GM18520 (cell line): ENCODE data around the gene NLRP5.

Experiments used
- ATAC-seq: cut with Tn5 transposase; IDR thresholded peaks from one replicate; pipeline ENCODE4 v1.9.1; 2021; ENCODE audit not compliant: unreplicated experiment

NLRP5 gene

DNA sequence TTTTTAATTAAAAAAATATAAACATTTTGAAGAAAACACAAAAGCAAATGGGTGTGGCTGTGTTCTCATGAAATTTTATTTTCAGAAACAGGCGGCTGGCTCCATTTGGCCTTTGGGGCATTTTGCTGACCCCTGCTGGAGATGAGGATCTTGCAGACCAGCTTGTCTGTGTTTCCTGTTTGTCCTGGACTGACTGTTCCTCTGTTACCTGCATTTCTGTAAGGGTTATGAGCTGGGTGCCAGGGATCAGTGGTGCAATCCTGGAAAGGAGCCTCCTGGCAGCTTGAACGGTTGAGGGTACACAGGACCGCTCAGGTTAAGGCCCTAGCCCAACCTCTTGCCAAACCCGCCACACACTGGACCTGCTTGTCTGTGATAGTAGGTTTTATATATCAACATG, 84.6 kb downstream of the NLRP5 start:
- ATAC-seq: no peak

DNA sequence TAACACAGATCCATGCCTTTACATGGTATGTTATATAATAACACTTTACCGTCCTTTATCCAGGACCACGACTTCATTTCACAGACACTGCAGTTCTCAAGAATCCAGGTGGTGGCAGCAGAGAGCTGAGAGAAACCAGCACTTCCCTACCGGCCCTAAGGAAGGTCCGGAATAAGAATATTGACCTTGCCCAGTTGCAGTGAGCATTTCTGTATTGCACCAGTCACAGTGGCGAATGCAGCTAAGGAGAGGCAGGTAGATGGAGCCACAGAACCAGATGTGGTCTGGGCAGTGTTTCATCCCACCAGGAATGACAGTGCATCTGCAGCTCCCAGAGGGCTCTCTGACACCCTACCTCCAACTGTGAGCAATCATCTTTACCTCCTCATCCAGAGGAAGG, 89.9 kb downstream of the NLRP5 start:
- ATAC-seq: no peak

DNA sequence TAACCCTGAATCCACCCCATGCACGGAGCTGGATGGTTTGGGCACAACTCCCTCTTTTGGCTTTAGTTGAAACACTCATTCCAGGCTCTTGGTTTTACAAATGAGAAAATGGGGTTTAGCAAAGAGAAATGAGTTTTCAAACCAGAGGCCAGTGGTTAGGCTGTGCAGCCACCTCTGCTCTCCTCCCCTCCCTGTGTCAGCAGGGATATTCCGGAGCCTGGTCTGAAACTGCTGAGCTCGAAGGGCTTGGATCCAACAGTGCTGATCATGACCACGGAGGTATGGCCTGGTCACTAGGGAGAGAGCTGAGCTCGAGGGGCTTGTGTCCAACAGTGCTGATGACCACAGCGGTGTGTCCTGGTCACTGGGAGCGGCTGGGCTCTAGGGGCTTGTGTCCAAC, 93.0 kb downstream of the NLRP5 start:
- ATAC-seq: no peak

DNA sequence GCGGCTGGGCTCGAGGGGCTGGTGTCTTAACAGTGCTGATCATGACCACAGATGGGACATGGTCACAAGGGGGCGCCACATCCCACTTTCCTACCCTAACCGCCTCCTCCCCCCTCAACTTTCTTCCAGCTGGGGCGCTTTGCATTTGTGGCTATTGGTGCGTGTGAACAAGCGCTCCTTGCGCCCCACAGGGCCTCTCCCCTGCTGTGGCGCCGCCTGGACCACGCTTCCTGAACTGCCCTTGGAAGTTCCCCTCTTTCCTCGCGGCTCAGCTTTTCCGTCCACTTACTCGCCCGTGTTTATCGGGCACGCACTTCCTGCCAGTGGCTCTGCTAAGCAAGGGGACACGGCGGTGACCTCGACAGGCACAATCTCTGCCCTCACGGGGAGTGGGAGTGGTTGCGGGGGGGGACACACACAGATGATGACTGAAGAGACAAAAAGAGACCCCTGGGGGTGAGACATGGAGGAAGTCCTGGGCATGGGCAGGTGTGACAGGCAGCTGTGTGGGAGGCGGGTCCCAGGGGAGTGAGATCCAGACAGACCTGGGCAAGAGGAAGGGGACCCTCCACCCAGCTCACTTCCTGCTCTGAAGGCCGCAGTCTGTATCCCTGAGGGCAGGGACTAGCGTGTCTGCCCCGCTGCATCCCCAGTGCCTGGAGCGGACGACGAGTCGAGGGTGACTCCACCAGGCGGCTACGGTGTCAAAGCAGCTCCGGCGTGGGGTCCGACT, 94.3 kb downstream of the NLRP5 start:
- ATAC-seq: peak; percentile 51

DNA sequence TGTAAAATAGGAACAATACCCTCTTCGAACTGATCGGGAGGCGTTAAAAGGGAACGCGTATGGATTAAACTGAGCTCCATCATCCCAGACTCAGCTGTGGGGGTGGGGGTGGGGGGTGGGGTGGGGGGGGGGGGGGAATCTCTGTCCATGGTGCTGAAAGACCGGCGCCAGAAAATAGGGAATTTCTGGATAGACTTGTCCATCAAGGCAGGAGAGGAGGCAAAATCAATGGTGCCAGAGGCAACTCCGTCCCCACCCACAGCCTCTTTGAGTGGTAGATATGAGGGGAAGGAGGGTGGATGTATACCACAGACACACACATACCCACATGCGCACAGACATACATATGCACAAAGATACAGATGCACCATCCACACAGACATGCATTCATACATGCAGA, 97.1 kb downstream of the NLRP5 start:
- no peak for ATAC-seq

DNA sequence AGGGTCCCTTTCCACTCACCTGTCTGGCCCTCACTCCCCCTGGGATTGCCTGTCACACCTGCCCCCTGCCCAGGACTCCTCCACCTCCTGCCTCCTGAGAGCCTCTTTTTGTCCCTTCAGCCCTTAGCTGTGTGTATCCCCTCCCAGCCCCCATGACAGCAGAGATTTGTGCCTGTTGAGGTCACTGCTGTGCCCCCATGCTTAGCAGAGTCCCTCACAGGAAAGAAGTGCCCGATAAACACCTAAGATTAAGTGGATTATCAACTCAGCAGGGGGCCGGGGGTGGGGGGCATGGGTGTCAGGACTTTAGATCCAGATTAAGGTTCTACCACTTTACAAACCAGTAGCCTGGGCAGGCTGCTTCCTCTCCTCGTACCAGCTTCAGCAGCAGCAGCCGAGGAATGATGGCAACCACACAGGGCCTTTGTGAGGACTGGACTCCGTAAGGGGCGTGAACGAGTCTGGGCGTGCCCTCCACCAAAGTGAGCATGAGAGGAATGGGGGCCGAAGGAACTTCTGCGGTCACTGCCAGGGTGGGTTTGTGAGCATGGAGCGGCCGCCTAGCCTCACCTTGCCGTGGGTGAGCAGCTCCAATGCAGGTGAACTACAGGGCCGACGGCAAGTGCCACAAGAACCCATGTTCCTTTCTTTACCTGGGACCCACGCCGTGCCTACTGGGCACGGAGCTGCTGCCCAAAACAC, 98.4 kb downstream of the NLRP5 start:
- no peak for ATAC-seq

DNA sequence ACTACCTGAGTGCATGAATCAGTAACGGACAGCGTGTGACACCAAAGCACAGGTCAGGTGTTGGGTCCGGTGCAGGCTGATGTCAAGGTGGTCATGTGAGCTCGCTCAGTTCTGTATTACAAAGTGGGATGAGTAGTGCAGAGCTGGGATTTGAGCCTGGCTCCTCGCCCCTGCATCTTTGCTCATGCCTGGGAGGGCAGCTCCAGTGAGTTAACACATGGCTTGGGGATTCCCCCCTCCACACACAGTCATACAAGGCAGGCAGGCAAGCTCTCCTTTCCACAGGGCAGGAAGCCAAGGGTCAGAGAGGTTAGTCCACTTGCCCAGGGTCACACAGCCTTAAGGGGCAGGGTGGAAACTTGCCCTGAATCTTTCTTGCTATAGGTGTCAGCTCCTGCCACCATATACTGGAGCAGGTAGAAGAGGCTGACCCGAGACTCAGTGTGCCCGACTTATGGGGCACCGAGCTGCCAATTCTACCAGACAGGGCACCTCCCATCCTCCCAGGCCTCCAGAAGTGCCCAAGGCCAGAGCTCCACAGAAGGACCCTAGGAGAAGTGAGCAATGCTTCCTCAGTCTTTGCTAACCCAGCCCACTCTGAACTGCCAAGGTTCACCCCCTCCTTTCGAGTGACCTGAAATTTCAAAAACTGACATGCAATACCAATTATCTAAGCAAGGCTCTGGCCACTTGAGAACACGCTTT, 99.1 kb downstream of the NLRP5 start:
- ATAC-seq: no peak

DNA sequence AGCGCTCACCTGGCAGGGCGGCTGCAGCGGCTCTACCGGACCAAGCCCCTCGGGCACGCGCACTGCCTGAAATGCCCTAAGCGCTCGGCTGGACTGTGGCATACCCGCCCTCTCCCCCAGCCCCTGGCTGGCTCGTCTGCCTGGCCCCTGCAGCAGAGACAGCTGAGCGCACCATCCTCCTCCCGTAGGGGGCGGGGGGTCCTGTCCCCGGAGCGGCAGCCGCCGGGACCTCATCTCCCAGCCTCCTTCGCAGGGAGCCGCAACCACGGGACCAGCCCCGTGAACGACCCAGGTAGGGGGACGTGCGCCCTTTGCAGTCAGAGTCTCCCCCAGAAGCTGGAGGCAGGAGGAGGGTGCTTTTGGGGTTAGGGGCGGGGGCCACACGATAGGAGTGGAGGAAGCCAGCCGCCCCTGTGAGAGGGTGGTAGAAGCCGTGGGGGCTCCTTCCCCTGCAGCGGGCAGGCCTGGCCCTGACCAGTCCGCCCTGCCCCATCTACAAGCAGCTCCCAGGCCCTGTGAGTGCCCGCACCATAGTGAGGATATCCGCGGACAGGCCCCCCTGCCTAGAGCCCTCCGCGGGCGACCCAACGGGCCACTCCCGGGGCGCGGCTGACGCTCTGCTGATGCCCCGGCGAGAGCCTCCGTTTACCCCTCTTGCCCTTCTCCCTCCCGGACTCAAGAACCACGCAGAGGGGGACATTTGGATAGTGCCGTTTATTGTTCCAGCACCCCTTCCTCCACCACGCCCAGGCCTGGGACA, 100.3 kb downstream of the NLRP5 start:
- ATAC-seq: no peak

DNA sequence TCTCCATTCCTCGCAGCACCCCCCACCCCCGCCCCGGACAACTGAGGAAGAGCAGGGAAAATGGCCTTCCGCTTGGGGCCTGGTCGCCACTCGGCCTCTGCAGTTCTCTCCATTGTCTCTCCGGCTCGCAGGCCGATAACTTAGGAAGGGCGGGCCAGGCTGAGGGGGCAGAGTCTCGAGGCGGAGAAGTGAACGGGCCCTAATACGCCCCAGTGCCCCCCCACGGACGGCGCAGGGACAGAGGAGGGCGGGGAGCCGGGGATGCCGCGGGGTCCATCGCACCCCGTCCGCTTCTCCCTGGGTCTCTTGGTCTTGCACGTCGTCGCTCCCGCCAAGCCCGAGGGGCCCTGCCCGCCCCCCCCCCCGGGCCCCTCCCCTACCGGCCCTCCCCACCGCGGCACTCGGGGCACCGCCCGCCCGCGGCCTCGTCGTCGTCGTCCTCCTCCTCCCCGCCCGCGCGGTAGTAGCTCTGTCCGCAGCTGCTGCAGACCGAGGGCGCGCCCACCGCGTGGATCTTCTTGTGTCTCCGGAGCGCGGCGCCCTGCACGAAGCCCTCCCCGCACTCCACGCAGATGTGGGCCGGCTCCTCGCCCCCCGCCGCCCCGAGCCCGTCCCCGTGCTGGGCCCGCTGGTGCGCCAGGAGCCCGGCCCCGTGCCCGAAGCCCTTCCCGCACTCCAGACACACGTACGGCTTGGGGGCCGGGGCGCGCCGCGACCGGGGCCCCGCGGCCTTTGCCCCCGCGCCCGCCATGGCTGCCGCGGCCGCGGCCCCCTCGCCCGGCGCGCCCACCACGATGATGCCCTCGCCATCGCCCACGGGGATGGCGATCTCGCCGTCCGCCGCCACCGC, 101.3 kb downstream of the NLRP5 start:
- no peak for ATAC-seq

DNA sequence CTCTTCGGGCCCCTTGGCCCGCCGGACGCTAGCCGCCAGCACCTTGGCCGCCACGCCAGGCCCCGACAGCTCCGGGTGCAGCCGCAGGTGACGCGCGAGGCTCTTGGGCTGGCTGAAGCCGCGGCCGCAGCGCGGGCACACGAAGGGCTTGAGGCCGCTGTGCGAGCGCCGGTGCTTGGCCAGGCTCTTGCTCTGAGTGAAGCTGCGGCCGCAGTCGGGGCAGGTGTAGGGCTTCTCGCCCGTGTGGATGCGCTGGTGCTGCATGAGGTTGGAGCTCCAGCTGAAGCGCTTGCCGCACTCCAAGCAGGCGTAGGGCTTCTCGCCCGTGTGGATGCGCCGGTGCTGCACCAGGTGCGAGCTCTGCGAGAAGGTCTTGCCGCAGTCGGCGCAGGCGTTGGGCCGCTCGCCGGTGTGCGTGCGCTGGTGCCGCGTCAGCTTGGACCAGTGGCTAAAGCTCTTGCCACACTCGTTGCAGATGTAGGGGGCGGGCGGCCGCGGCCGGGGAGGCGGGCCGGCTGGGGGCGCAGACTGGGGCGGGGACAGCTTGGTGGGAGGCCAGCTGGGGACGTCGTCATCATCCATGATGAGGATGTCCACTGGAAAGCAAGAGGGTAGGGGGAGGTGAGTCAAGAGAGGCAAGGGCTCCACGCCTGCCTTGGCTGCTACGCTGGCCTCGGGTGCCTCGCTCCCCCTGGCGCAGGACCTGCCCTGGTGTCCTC, 102.1 kb downstream of the NLRP5 start:
- no peak for ATAC-seq

DNA sequence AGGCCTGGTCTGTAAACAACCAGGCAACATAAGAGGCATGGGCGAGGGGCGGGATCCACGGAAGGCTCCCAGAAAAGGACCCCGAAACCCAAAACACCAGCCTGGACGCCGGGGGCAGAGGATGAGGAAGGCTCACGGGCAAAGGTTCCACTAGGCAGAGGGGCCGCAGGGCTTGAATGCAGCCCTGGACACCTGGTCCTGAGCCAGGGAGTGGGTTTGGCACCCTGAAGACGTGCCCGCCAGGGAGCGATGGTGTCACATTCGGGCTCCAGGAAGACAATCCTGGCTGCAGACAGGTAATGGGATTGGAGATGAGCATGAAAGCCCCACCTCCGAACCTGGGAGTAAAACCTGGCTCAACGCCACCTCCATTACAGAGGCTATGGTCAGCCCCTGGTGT, 102.8 kb downstream of the NLRP5 start:
- ATAC-seq: no peak

DNA sequence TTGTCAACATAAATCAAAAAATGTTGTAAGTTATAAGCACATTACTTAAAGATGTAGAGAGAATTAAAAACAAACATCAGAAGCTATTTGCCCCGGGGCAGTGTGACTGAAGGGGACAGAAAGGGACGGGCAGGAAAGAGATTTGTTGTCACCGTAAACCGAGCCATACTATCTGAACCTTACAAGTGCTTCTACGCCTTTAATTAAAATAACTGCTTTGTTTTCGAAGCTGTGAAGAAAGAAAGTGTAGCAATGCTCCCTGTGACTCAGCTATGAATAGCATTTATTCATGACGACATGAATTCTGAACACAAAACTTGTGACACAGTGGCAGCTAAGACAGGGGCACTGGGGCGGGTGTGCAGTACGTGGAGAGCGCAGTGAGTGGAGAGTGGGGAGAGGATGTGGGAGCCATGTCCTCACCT, 104.5 kb downstream of the NLRP5 start:
- no peak for ATAC-seq

DNA sequence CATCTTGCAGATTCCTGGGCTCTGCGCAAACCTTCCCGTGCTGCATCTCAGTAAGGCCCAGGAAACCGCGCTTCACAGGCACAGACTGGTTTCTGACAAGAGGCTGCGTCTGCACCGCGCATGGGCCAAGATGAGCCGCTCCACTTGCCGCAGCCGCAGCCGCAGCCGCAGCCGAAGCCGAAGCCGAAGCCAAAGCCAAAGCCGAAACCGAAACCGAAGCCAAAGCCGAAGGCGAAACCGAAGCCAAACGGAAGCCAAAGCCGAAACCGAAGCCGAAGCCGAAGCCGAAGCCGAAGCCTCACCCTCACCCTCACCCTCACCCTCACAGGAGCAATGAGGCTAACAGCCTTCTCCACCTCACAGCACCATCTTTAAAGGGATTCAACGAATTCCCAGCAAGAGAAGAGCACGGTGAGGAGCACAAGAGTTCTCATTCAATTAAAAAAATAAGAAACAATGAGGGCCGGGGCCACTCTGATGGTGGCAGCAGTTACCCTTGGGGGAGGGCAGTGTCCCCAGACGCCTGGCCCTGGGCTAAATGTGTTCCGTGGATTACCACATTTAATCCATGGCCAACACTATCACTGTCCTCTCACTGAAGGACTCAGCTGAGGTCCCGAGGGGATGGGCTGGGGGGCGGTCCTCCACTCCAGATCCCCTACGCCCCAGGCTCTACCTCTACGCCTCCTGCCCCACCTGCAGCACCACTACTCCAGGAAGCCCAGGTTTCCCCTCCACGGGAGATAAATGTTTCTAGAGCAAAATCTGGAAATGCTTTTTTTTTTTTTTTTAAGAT, 105.4 kb downstream of the NLRP5 start:
- no peak for ATAC-seq

DNA sequence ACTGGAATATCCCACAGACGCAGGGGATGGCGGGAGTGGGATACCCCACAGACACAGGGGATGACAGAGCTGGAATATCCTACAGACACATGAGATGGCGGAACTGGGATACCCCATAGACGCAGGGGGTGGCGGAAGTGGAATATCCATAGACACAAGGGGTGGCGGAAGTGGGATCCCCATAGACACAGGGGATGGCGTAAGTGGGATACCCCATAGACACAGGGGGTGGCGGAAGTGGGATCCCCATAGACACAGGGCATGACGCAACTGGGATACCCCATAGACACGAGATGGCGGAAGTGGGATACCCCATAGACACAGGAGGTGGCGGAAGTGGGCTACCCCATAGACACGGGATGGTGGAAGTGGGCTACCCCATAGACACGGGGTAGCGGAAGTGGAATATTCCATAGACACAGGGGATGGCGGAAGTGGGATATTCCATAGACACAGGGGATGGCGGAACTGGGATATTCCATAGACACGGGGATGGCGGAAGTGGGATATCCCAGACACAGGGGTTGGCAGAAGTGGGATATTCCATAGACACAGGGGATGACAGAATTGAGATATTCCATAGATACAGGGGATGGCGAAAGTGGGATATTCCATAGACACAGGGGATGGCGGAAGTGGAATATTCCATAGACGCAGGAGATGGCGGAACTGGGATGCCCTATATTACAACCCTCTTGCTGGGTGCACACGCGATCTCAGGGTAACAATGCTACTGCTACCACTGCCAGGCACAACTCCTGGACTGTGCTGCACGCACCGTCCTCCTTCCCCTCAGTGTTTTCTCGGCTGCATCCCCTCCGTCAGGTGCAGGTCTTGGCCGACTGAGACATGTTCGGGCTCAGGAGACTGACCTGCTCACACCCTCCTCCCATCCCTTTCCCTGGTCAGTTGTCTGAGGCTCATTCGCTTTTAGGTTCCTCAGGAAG, 106.4 kb downstream of the NLRP5 start:
- ATAC-seq: no peak

DNA sequence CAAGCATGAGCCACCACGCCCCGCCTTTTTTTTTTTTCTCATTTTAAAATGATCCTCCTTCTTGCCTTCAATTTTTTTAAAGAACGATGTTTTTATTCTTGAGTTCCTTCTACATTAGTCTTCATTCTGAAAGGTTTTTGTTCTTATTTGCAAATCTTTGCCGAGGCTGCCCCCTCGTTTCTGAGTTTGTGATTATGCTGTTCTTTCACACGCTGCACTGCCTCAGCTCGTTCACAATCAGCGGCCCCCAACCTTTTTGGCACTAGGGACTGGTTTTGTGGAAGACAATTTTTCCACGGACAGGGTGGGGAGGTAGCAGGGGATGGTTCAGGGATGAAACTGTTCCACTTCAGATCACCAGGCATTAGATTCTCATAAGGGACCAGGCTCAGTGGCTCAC, 107.9 kb downstream of the NLRP5 start:
- ATAC-seq: no peak

DNA sequence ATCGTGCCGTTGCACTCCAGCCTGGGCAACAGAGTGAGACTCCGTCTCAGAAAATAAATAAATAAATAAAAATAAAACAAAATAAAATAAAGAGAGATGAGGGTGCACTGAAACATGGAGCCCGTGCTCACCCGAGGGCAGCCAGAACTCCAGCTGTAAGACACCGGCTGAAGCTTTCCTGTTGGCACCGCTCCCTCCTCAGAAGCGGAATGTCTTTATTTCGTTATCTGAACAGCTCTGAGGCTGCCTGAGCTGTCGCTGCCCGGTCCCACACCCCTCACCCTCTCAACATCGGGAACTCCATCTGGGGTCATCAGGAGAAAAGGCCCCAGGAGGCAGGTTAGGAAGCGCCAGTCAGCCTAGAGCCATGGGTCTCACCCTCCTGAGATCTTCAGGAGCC, 110.1 kb downstream of the NLRP5 start:
- ATAC-seq: no peak

DNA sequence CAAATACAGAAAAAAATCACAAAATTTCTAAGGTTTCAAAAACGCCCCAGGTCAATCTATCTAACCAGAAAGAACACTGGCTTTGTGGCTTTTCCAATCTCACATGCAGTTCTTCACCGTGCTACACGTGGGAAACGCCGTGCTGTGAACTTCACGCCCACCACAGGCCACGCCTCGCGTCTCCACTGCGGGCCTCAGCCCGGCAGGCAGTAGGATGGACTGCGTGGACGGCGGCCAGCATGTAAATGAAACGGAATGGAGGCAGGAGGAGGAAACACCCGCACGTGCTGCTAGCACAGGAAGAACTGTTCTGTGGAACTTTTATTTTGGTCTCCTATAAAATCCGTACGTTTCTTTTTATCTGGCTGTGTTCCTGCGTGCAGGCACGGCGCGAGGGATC, 110.7 kb downstream of the NLRP5 start:
- ATAC-seq: no peak

DNA sequence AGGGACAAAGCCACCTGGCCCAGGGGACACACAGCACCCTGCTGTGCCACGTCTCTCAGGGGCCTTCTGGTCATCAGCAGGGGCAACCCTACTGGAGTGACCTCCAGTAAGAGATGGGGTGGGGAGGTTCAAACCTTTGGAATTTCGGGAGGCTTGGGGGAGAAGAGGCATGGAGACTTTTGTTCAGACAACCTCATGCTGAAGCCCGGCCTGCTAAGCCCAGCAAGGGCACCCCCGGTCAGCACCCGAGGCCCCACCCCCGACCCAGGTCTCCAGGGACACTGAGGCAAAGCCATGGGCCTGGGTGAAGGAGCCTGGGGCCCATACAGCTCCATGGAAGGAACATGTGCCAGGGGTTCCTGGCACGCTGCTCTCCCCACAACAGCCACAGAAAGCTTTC, 111.2 kb downstream of the NLRP5 start:
- no peak for ATAC-seq
